HG02610 (cell line): ENCODE measurements around the gene CDIPT.

Experiments used
- ATAC-seq: cut with Tn5 transposase; IDR thresholded peaks from one replicate; pipeline ENCODE4 v1.9.1; 2021; ENCODE audit warnings: mild to moderate bottlenecking, moderate library complexity; ENCODE audit not compliant: unreplicated experiment

Gene CDIPT

DNA sequence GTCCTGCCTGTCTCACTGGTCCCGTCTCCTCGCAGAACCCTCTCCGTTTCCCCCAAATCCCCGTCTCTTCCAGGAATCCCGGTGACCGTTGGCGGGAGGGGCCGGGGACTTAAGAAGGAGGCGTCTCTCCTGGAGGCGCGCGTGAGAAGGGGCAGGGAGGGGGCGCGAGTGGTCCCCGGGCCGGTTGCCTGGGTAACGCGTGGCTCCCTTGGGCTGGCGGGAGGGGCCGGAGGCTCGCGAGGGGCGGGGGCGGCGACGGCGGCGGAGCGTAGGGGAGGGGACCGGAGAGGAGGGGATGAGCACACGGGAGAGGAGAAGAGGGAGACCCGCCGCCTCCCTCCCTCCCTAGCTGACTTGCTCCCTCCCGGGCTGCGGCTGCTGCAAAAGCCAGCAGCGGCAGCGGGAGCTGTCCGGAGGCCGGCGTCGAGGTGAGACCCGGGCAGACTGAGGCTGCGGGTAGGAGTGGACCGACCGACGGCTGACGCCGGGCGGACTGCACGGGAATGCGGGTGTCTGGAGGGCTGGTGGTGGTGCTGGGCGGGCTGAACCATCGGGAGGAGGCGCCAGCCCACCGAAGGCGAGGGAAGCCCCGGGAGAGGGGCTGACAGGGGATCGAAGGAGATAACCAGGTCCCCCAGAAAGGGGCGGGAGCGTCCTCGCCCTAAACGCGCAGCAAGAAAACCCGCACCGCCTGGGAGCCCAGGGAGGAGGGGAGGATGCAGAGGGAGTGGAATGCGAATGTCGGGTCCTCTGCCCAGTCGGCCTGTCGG, 50.9 kb downstream of the CDIPT start, which contains the start of gene PRRT2:
PRRT2 (plus strand) TSS at position 298 of the 770 bp plus-strand sequence. CDS start 862 bp downstream, outside the sequence.
- ATAC-seq: no peak

DNA sequence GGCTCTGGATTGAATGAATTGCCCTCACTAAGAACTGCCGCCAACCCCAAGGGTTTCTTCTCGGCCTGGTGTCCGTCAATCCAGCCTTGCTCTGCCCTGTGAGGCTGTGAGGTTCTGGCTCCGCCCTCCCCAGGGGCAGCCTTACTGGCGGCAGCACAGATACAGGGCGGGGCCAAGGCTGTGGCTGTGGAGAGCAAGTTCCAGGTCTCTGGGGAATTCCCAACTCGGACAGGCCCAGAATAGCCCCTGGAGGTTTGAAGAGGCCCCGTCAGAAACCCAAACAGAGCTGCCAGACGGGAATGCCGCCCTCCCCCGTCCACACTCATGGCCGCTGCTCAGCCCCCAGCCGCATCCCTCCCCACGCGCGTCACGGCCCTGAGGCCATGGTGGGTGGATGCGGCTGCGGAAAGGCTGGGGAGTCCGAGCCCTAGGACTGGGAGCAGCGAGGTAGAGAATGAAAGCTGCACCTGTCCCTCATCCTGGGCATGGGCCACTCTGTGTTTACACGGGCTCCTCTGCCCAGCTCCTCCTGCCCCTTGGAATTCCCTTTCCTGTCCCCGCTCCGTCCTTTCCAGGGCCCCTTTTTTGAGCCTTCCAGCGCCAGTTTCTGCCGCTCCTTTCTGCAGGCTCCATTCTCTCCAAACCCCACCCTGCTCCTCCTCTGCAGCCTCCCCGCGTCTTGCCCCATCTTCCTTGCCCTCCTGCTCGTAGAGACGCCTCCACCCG, 51.7 kb downstream of the CDIPT start:
- peak; percentile 46 for ATAC-seq

DNA sequence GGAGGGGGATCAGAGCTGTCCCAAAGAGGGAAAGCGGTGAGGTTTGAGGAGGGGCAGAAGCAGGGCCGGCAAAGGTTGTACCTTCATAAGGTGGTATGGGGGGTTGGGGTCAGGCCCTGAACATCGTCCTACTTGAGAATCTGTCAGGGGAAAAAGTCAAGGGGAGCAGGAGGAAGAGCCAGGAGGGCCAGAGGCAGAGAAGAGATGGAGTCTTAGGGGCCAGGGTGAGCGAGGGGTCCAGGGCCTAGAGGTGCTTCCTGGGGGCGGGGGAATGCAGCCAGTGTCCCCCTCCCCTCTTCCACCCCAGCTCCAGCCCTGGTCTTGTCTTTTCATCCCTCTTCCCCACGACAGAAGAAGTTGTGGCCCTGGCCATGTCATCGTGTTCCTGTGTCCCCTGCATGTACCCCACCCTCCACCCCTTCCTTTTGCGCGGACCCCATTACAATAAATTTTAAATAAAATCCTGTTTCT, 52.3 kb downstream of the CDIPT start:
- ATAC-seq: no peak

DNA sequence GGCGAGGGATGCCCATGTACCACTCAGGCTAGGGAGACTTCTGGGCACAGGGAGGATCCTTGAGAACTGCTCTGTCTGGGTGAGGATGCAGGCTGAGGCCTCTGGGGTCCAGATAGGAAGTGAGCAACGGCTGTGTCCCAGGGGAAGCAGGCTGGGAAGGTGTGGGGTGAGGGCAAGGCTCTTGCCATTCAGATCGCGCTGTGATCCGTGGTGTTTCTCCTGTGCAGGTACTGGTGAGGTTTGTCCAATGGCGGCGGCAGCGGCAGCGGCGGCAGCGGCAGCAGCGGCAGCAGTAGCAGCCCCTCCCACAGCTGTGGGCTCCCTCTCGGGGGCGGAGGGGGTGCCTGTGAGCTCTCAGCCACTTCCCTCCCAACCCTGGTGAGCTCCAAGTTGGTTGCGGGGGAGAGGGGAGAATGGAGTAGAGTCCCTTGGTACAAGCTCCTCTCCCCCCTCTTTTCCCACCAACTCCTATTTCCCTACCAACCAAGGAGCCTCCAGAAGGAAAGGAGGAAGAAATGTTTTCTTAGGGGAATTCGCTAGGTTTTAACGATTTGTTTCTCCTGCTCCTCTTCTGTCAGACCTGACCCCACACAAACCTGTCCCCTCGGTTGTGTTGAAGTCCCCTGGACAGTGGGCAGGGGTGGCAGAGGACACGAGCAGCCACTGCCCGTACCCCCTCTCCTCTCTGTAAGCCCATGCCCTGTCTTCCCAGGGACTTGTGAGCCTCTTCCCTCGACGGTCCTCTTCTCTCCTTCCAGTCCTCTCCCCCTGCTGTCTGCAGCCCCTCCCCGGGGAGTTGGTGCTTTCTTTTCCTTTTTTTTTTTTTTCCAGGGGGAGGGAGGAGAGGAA, 53.0 kb downstream of the CDIPT start:
- ATAC-seq: no peak

DNA sequence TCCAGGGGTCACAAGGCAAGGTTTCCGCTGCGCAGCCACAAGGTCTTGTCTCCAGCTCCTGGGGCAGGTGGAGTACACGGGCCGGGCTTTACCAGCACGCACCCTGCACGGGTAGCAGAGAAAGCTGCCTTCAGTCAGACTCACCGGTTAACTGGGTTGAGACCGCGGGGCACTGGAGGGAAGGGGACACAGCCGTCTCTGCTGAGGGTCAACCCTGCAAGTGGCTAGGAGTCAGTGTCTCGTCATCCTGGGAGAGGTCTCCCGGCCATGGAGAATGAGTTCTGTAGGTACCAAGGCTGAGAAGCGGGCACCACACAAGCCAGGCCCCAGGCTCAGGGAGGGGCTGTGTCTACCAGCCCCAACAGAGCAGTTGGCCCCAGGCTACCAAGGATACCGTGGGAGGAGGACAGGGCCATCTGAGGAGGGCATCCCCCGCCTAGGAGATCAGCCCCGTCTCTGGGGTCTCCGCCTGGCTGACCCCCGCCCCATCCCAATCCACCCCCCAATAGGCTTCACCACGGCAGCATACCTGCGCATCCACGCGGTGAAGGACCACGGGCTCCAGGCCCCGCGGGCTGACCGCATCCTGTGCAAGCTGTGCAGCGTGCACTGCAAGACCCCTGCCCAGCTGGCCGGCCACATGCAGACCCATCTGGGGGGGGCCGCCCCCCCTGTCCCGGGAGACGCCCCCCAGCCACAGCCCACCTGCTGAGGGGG, 53.8 kb downstream of the CDIPT start:
- no peak for ATAC-seq
